Fibroblast of lung (primary cell): ENCODE results near the gene GUCD1. TPM values are rescaled to one million over a fixed set of nuclear protein-coding genes. Genes with fewer than 3 reads are reported as not detected.
A peak's percentile ranks its signal among the peaks of the same experiment; 100 is the strongest.

Experiments
- DNase-seq, 2 donors: peaks; one replicate each; pipeline versions ENCODE4 v3.0.0 to v3.0.0-alpha.2; 2010; ENCODE audit warnings: low read depth in 2 of 2
- H2AFZ ChIP-seq: 2 replicates; pipeline ENCODE4 v1.5.1; 2012; ENCODE audit warnings: low read length, control low read depth, inconsistent platforms
- H3K27ac ChIP-seq: 2 replicates; pipeline ENCODE4 v1.5.1; 2011; ENCODE audit warnings: low read length, control low read depth; ENCODE audit not compliant: insufficient read depth
- H3K27me3 ChIP-seq: 2 replicates; pipeline ENCODE4 v1.5.1; 2011; ENCODE audit warnings: mild to moderate bottlenecking, low read length; ENCODE audit not compliant: control insufficient read depth, insufficient read depth
- H3K36me3 ChIP-seq: 2 replicates; pipeline ENCODE4 v1.5.1; 2011; ENCODE audit warnings: low read length; ENCODE audit not compliant: control insufficient read depth, insufficient read depth
- H3K4me1 ChIP-seq: 2 replicates; pipeline ENCODE4 v1.5.1; 2011; ENCODE audit warnings: low read length; ENCODE audit not compliant: control insufficient read depth, insufficient read depth; ENCODE audit errors: extremely low read depth
- H3K4me2 ChIP-seq: 2 replicates; pipeline ENCODE4 v1.5.1; 2011; ENCODE audit warnings: low read length, control low read depth; ENCODE audit not compliant: insufficient read depth; ENCODE audit errors: extremely low read depth
- H3K4me3 ChIP-seq, 4 experiments: fragments of 200-600 bp in 1 of 4; sonication (generic) in 1 of 4; replicated peaks in 1 of 4; 2 replicates each; pipeline ENCODE4 v1.5.1; 2011 to 2016; ENCODE audit warnings: low read length in 4 of 4, low read depth in 3 of 4, mild to moderate bottlenecking in 3 of 4, control low read depth in 2 of 4, inconsistent platforms in 1 of 4, mixed read lengths in 1 of 4; ENCODE audit not compliant: insufficient read depth in 1 of 4; ENCODE audit errors: control extremely low read depth in 1 of 4
- H3K79me2 ChIP-seq: 2 replicates; pipeline ENCODE4 v1.5.1; 2012; ENCODE audit warnings: mild to moderate bottlenecking, low read length, inconsistent platforms; ENCODE audit not compliant: control insufficient read depth, insufficient read depth
- H3K9ac ChIP-seq: 2 replicates; pipeline ENCODE4 v1.5.1; 2011; ENCODE audit warnings: mild to moderate bottlenecking, low read length, control low read depth; ENCODE audit not compliant: insufficient read depth
- H3K9me3 ChIP-seq: 2 replicates; pipeline ENCODE4 v1.5.1; 2012; ENCODE audit warnings: low read depth, low read length; ENCODE audit not compliant: control insufficient read depth, insufficient read depth
- H4K20me1 ChIP-seq: 2 replicates; pipeline ENCODE4 v1.5.1; 2011; ENCODE audit warnings: low read length; ENCODE audit not compliant: control insufficient read depth, insufficient read depth; ENCODE audit errors: extremely low read depth
- EZH2 ChIP-seq: IDR thresholded peaks from 2 replicates; pipeline ENCODE4 v1.5.1; 2012; ENCODE audit warnings: low read length, control low read depth, mild to moderate bottlenecking; ENCODE audit errors: missing control alignments
- polyA plus RNA-seq, 2 donors: library from polyadenylated mRNA; depleted of rRNA in 1 of 2; stranded (reverse) in 1 of 2; unstranded in 1 of 2; fragments of >200 nt; gene quantifications; 2 replicates each; pipeline ENCODE4 v1.2.1, GENCODE V29; 2011 to 2012; ENCODE audit warnings: missing spikeins in 1 of 2
- total RNA-seq: library from RNA; depleted of rRNA; stranded (reverse); fragments of >200 nt; gene quantifications from 2 replicates; pipeline ENCODE4 v1.2.1, GENCODE V29; 2014
- TF ChIP-seq, protein P1 (sequence below), 2 donors: IDR thresholded peaks in 1 of 2; conservative IDR thresholded peaks in 1 of 2; 1 replicate in 1 of 2; 2 replicates in 1 of 2; pipeline ENCODE4 v1.5.1; 2011 to 2012; ENCODE audit warnings: low read length in 2 of 2, control low read depth in 1 of 2, inconsistent platforms in 1 of 2, low read depth in 1 of 2, mild to moderate bottlenecking in 1 of 2

Gene GUCD1
- total and polyA plus RNA-seq, 2 donors (not counting 1 experiment from before 2014, with no cell fraction given), result 83.4 to 178 TPM

DNA sequence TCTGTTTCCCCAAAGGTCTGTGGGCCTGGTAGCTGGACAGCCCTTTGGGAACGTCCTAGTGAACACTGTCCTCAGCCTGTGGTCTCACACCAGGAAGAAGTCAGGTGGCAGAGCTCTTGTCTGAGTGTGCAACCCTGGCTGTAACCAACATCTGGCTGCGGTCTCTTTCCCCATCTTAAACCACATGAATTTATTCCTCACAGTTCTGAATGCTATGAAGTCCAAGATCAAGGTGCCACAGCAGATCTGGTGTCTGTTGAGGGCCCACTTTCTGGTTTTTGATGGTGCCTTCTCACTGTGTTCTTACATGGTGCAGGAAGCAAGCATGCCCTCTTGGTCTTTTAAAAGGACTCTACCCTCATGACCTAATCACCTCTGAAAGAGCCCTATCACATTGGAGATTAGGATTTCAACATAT lies 57.1 kb downstream of the GUCD1 start:
- no peak overlapping the region for H2AFZ ChIP-seq
- H3K4me2 ChIP-seq, result no peak overlapping the region
- H3K9me3 ChIP-seq, result no peaks in the 10 kb centered on the region
- H3K9ac ChIP-seq, result no peak overlapping the region
- H3K27me3 ChIP-seq, result peaks cover 29% of the 10 kb centered on the region
- no peak overlapping the region for H3K27ac ChIP-seq
- no peaks in the 10 kb centered on the region for H4K20me1 ChIP-seq
- H3K79me2 ChIP-seq, result no peaks in the 10 kb centered on the region
- no peak overlapping the region for H3K4me3 ChIP-seq
- no peaks in the 10 kb centered on the region for H3K36me3 ChIP-seq
- peak; percentile 19 for TF ChIP-seq EZH2
- TF ChIP-seq, protein P1, sequence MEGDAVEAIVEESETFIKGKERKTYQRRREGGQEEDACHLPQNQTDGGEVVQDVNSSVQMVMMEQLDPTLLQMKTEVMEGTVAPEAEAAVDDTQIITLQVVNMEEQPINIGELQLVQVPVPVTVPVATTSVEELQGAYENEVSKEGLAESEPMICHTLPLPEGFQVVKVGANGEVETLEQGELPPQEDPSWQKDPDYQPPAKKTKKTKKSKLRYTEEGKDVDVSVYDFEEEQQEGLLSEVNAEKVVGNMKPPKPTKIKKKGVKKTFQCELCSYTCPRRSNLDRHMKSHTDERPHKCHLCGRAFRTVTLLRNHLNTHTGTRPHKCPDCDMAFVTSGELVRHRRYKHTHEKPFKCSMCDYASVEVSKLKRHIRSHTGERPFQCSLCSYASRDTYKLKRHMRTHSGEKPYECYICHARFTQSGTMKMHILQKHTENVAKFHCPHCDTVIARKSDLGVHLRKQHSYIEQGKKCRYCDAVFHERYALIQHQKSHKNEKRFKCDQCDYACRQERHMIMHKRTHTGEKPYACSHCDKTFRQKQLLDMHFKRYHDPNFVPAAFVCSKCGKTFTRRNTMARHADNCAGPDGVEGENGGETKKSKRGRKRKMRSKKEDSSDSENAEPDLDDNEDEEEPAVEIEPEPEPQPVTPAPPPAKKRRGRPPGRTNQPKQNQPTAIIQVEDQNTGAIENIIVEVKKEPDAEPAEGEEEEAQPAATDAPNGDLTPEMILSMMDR (conservative IDR thresholded peaks at IDR 0.05 in 1 of 2, IDR thresholded peaks at IDR 0.05 in 1 of 2; ENCODE audit: low read depth in 1 of 2, low read length in 2 of 2), result no peak
- no peaks in the 10 kb centered on the region for H3K4me1 ChIP-seq
- DNase-seq, result no peak

DNA sequence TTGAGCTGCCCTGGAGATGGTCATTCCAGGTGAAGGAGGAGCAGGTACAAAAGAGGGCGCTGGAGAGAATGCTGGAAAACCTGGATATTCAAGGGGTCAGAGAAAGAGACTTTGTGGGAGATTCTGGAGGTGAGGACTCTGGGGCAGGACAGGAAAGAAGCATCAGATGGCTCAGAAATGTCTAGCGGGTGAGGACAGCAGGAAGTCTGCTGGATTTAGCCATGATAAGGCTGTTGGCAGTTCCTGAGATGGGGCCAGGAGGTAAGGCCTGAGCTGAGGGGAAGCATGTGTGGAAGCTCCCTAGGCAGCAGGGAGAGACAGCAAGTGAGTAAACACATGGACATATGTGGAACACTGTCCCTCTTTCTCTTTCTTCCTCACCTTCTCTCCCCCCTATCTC lies 58.3 kb downstream of the GUCD1 start:
- no peak overlapping the region for H3K4me2 ChIP-seq
- peaks cover 29% of the 10 kb centered on the region for H3K27me3 ChIP-seq
- DNase-seq, result no peak
- H4K20me1 ChIP-seq, result no peaks in the 10 kb centered on the region
- H2AFZ ChIP-seq, result no peak overlapping the region
- no peaks in the 10 kb centered on the region for H3K36me3 ChIP-seq
- H3K4me1 ChIP-seq, result no peaks in the 10 kb centered on the region
- H3K9ac ChIP-seq, result no peak overlapping the region
- H3K4me3 ChIP-seq, result no peak overlapping the region
- no peaks in the 10 kb centered on the region for H3K79me2 ChIP-seq
- no peak overlapping the region for H3K27ac ChIP-seq
- TF ChIP-seq EZH2, result no peak
- TF ChIP-seq, protein P1 (conservative IDR thresholded peaks at IDR 0.05 in 1 of 2, IDR thresholded peaks at IDR 0.05 in 1 of 2; ENCODE audit: low read depth in 1 of 2, low read length in 2 of 2), result no peak
- no peaks in the 10 kb centered on the region for H3K9me3 ChIP-seq

DNA sequence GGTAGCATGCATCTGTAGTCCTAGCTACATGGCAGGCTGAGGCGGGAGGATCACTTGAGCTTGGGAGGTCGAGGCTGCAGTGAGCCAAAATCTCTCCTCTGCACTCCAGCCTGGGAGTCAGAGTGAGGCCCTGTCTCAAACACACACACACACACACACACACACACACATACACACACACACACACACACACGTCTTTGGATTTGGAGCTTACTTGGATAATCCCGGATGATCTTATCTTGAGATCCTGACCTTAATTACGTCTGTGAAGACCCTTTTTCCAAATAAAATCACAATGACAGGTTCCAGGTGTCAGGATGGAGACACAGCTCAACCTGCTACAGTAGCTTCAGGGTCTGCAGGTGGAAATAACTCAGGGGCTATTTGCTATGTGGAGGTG lies 58.7 kb downstream of the GUCD1 start:
- TF ChIP-seq EZH2, result no peak
- TF ChIP-seq, protein P1 (conservative IDR thresholded peaks at IDR 0.05 in 1 of 2, IDR thresholded peaks at IDR 0.05 in 1 of 2; ENCODE audit: low read depth in 1 of 2, low read length in 2 of 2), result no peak
- no peak overlapping the region for H2AFZ ChIP-seq
- H3K4me2 ChIP-seq, result no peak overlapping the region
- no peak overlapping the region for H3K4me3 ChIP-seq
- DNase-seq, result no peak
- no peak overlapping the region for H3K27ac ChIP-seq
- no peaks in the 10 kb centered on the region for H3K79me2 ChIP-seq
- H3K9ac ChIP-seq, result no peak overlapping the region
- no peaks in the 10 kb centered on the region for H3K9me3 ChIP-seq
- H3K27me3 ChIP-seq, result peaks cover 29% of the 10 kb centered on the region
- no peaks in the 10 kb centered on the region for H3K36me3 ChIP-seq
- H4K20me1 ChIP-seq, result no peaks in the 10 kb centered on the region
- H3K4me1 ChIP-seq, result no peaks in the 10 kb centered on the region
